Hematopoietic multipotent progenitor cell treated with erythropoietin and hydrocortisone succinate and interleukin-3 and kit ligand, for 15 days (in vitro differentiated cells): ENCODE results near the gene PARN.
A peak's percentile ranks its signal among the peaks of the same experiment; 100 is the strongest.

ENCODE experiments used
- DNase-seq: peaks from one replicate; pipeline ENCODE4 v3.0.0-alpha.2; 2015; ENCODE audit warnings: low spot score

The PARN gene

GRCh38 chr16:14499110-14499509, 130.9 kb downstream of the PARN start:
- no peak for DNase-seq

GRCh38 chr16:14497245-14498082, 132.6 kb downstream of the PARN start:
- no peak for DNase-seq

GRCh38 chr16:14496786-14497185, 133.3 kb downstream of the PARN start:
- DNase-seq = no peak

GRCh38 chr16:14496047-14496770, 133.9 kb downstream of the PARN start:
- DNase-seq = no peak

GRCh38 chr16:14495213-14496046, 134.6 kb downstream of the PARN start:
- no peak for DNase-seq

GRCh38 chr16:14494396-14494966, 135.6 kb downstream of the PARN start:
- DNase-seq = no peak

GRCh38 chr16:14493791-14494190, 136.3 kb downstream of the PARN start:
- DNase-seq = no peak

GRCh38 chr16:14492614-14493013, 137.4 kb downstream of the PARN start:
- no peak for DNase-seq

GRCh38 chr16:14491861-14492529, 138.1 kb downstream of the PARN start:
- no peak for DNase-seq

- DNase-seq = no peak
Observed at GRCh38 chr16:14490235-14490634, 139.8 kb downstream of the PARN start.

GRCh38 chr16:14489460-14489859, 140.6 kb downstream of the PARN start:
- DNase-seq = no peak

- no peak for DNase-seq
Observed at GRCh38 chr16:14487579-14487978, 142.5 kb downstream of the PARN start.

- DNase-seq = peak; percentile 93
Observed at GRCh38 chr16:14486520-14487303, 143.3 kb downstream of the PARN start.

GRCh38 chr16:14485811-14486519, 144.1 kb downstream of the PARN start:
- DNase-seq = no peak

- no peak for DNase-seq
Observed at GRCh38 chr16:14485121-14485551, 144.9 kb downstream of the PARN start.

- no peak for DNase-seq
Observed at GRCh38 chr16:14483819-14484385, 146.2 kb downstream of the PARN start.

GRCh38 chr16:14476183-14476582, 153.9 kb downstream of the PARN start:
- no peak for DNase-seq

- no peak for DNase-seq
Observed at GRCh38 chr16:14475370-14476139, 154.5 kb downstream of the PARN start.

- DNase-seq = no peak
Observed at GRCh38 chr16:14473488-14473887, 156.6 kb downstream of the PARN start.
